ENCODE measurements around the gene LRCH4. TPM values are rescaled to one million over a fixed set of nuclear protein-coding genes. Genes with fewer than 3 reads are reported as not detected.

Gene LRCH4
- total and polyA plus RNA-seq, 2 of the 8 experiments (the other 6 are each of a cell fraction or from before 2014, with no cell fraction given): 15.5 to 36.6 TPM

GRCh38 chr7:100538654-100539435 is 47.1 kb downstream of the LRCH4 start, which contains the start of gene AGFG2 (continued):
- TF ChIP-seq BRCA1 (IDR thresholded peaks at IDR 0.05; ENCODE audit: low read depth, low read length): no peak
- TF ChIP-seq POU5F1 (IDR thresholded peaks at IDR 0.05; ENCODE audit: low read depth, low read length): no peak
- no peak for TF ChIP-seq SUZ12 (IDR thresholded peaks at IDR 0.05; ENCODE audit: low read length)
- no peak for TF ChIP-seq RFX5 (IDR thresholded peaks at IDR 0.05; ENCODE audit: borderline replicate concordance, low read depth, low read length)
- TF ChIP-seq EP300 (IDR thresholded peaks at IDR 0.05; ENCODE audit: borderline replicate concordance in 1 of 2, low read depth in 2 of 2, low read length in 2 of 2): no peak
- no peak for TF ChIP-seq USF2 (IDR thresholded peaks at IDR 0.05; ENCODE audit: low read length)
- TF ChIP-seq TBP (IDR thresholded peaks at IDR 0.05; ENCODE audit: low read depth, low read length): peak; percentile 73
- no peak for TF ChIP-seq BCL11A (IDR thresholded peaks at IDR 0.05; ENCODE audit: low read depth in 2 of 2, low read length in 2 of 2)
- peak; percentile 96 to 97; a peak in 3 of 4 replicates for TF ChIP-seq SIN3A (conservative IDR thresholded peaks at IDR 0.05 in 1 of 2, IDR thresholded peaks at IDR 0.05 in 1 of 2; ENCODE audit: low read depth in 1 of 2, low read length in 2 of 2)
- peak in 1 of 2 experiments; percentile 94; a peak in 2 of 4 replicates for TF ChIP-seq HDAC2 (IDR thresholded peaks at IDR 0.05; ENCODE audit: borderline replicate concordance in 1 of 2, low read depth in 2 of 2, low read length in 2 of 2)
- no peak for TF ChIP-seq RXRA (IDR thresholded peaks at IDR 0.05; ENCODE audit: insufficient read depth, low read depth, low read length)
- no peak for TF ChIP-seq JUN (IDR thresholded peaks at IDR 0.05; ENCODE audit: low read depth, low read length)
- peak; percentile 70; the same call in 1 of the 2 replicates for TF ChIP-seq SP4 (IDR thresholded peaks at IDR 0.05; ENCODE audit: low read length)
- TF ChIP-seq TEAD4 (IDR thresholded peaks at IDR 0.05; ENCODE audit: low read depth, low read length): no peak
- 0 out of 2 replicates have a peak, but pooled peaks have one; percentile 2 for TF ChIP-seq JUND (IDR thresholded peaks at IDR 0.05; ENCODE audit: low read length)
- peak; percentile 94 for TF ChIP-seq MAX (IDR thresholded peaks at IDR 0.05)
- no peak for TF ChIP-seq CBX5 (IDR thresholded peaks at IDR 0.05; ENCODE audit: low read depth, low read length)
- peak; percentile 17 for TF ChIP-seq ASH2L (IDR thresholded peaks at IDR 0.05; ENCODE audit: low read length)
- TF ChIP-seq GABPA (IDR thresholded peaks at IDR 0.05; ENCODE audit: borderline replicate concordance, insufficient read depth, low read length): no peak
- no peak for TF ChIP-seq CEBPB (IDR thresholded peaks at IDR 0.05; ENCODE audit: low read depth, low read length)
- TF ChIP-seq ZNF274 (IDR thresholded peaks at IDR 0.05; ENCODE audit: borderline replicate concordance, extremely low read depth, low read length): no peak
- TF ChIP-seq GTF2F1 (IDR thresholded peaks at IDR 0.05; ENCODE audit: borderline replicate concordance, low read depth, low read length): no peak

Data from H1 (cell line).